Tibial artery (tissue), 4 donors: ENCODE data around the gene MYRFL.

Source experiments
- DNase-seq, 2 donors: peaks; one replicate each; pipeline ENCODE4 v3.0.0-alpha.2; 2019
- H3K27ac ChIP-seq, 2 donors: fragments of 200-600 bp; sonication (generic) in 1 of 2; 1 replicate in 1 of 2; 2 replicates in 1 of 2; pipeline ENCODE4 v1.5.1; 2018 to 2019; ENCODE audit warnings: mild to moderate bottlenecking in 1 of 2
- H3K27me3 ChIP-seq, 2 donors: fragments of 200-600 bp; sonication (generic) in 1 of 2; one replicate each; pipeline versions ENCODE4 v1.5.1 to v1.6.0; 2016 to 2019
- H3K36me3 ChIP-seq, 3 donors: fragments of 200-600 bp; sonication (generic) in 2 of 3; one replicate each; pipeline ENCODE4 v1.5.1; 2016 to 2019; ENCODE audit warnings: mild to moderate bottlenecking in 2 of 3
- H3K4me1 ChIP-seq, 4 donors: fragments of 200-600 bp; sonication (generic) in 2 of 4; 1 replicate in 3 of 4; 2 replicates in 1 of 4; pipeline ENCODE4 v1.5.1; 2016 to 2019
- H3K4me3 ChIP-seq, 2 donors: fragments of 200-600 bp; sonication (generic) in 1 of 2; 1 replicate in 1 of 2; 2 replicates in 1 of 2; pipeline ENCODE4 v1.5.1; 2018 to 2019; ENCODE audit warnings: mild to moderate bottlenecking in 2 of 2
- H3K9me3 ChIP-seq, 3 donors: fragments of 200-600 bp; sonication (generic) in 1 of 3; one replicate each; pipeline ENCODE4 v1.5.1; 2016 to 2019
- CTCF ChIP-seq, 2 experiments: fragments of 200-600 bp in 1 of 2; fragments of 450-650 bp in 1 of 2; IDR thresholded peaks; one replicate each; pipeline ENCODE4 v1.5.1; 2017 to 2019; ENCODE audit warnings: antibody characterized with exemption in 2 of 2, mild to moderate bottlenecking in 1 of 2, moderate library complexity in 1 of 2
- intact Hi-C: fragments of 100-400 bp; cut with DNase I; formaldehyde crosslinking; loops from one replicate; pipeline ENCODE4 v1.15.0; 2023; ENCODE audit warnings: low total_unique reads

MYRFL gene

DNA sequence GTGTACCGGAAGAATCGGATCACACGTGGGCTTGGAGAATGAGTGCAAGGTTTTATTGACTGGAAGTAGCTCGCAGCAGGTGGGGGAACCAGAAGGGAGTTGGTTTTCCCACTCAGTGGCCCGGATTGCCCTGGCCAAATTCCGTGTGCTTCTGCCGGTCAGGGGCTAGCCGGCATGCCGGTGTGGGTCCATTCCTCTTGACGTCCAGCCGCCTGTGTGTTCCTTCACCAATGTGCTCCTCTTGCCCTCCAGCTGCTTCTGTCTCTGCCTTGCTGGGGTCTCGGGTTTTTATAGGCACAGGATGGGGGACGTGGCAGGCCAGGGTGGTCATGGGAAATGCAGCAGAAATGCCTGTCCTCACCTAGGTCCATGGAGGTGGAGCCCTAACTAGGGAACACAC lies 11.0 kb downstream of the MYRFL start:
- no peaks in the 10 kb centered on the region for H3K36me3 ChIP-seq
- H3K9me3 ChIP-seq, result no peaks in the 10 kb centered on the region
- peaks cover 0 to 11% (median 0%) of the 10 kb centered on the region in 4 donors for H3K4me1 ChIP-seq
- intact Hi-C loops, result no loop called here
- H3K27ac ChIP-seq, result no peak overlapping the region
- H3K27me3 ChIP-seq, result no peaks in the 10 kb centered on the region
- TF ChIP-seq CTCF (IDR thresholded peaks at IDR 0.05), result no peak
- DNase-seq, result no peak
- no peak overlapping the region for H3K4me3 ChIP-seq

DNA sequence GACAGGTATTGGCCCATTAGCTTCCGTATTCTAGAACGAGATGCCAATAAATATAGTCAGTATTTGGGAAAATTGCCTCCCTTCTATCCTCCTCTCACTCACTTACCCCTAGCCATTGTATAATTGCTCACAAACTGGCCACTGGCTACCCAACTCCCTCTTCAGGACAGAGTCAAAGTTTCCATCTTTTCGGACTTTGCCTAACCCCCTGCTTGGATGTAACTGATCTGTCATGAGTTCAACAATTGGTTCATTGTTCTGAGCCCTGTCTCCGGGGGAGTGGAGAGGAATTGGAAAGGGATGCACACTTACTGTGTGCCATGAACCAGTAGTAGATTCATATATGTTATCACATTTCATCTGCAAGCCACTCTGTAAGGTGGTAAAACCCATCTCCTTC lies 12.2 kb downstream of the MYRFL start:
- Histone ChIP-seq H3K27ac (no peak overlapping the region), H3K4me3 (no peak overlapping the region), H3K9me3 (no peaks in the 10 kb centered on the region), H3K36me3 (no peaks in the 10 kb centered on the region), H3K4me1 (peaks cover 0 to 11% (median 0%) of the 10 kb centered on the region in 4 donors), H3K27me3 (no peaks in the 10 kb centered on the region)
- no peak for DNase-seq
- TF ChIP-seq CTCF (IDR thresholded peaks at IDR 0.05), result no peak
- intact Hi-C loops, result no loop called here

GRCh38 chr12:69837657-69838415 lies 12.8 kb downstream of the MYRFL start:
- DNase-seq, result no peak
- Histone ChIP-seq H3K9me3 (no peaks in the 10 kb centered on the region), H3K4me3 (no peak overlapping the region), H3K36me3 (no peaks in the 10 kb centered on the region), H3K4me1 (peaks cover 0 to 11% (median 0%) of the 10 kb centered on the region in 4 donors), H3K27ac (no peak overlapping the region), H3K27me3 (no peaks in the 10 kb centered on the region)
- intact Hi-C loops, result no loop called here
- TF ChIP-seq CTCF (IDR thresholded peaks at IDR 0.05), result no peak

DNA sequence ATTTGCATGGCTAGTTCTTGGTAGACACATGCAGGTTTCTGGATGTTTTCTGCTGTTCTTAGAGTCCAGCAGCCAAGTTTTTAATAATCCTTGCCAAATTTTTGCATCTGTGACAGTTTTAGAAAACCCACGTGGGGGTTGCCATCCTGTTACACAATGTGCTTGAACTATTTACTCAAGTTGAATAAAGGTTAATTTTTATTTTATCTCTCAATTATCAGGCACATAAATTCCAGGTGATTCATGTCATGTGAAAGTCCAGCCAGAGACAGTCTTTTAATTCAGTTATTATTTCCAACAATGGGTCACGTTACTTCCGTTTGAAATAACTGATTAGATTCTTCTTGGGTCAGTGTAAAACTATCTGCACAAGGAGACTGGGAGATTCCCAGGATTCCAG lies 15.7 kb downstream of the MYRFL start:
- no peak for DNase-seq
- no peak overlapping the region for H3K27ac ChIP-seq
- no peaks in the 10 kb centered on the region for H3K36me3 ChIP-seq
- no peaks in the 10 kb centered on the region for H3K4me1 ChIP-seq
- no peak overlapping the region for H3K4me3 ChIP-seq
- intact Hi-C loops, result no loop called here
- H3K9me3 ChIP-seq, result no peaks in the 10 kb centered on the region
- H3K27me3 ChIP-seq, result no peaks in the 10 kb centered on the region
- TF ChIP-seq CTCF (IDR thresholded peaks at IDR 0.05), result no peak

- no peak for DNase-seq
- no peak for TF ChIP-seq CTCF (IDR thresholded peaks at IDR 0.05)
- intact Hi-C loops, result no loop called here
Measured at GRCh38 chr12:69843608-69844007, 18.6 kb downstream of the MYRFL start.

More at GRCh38 chr12:69843608-69844007, 18.6 kb downstream of the MYRFL start:
- Histone ChIP-seq H3K27me3 (no peaks in the 10 kb centered on the region), H3K4me3 (no peak overlapping the region), H3K27ac (no peak overlapping the region), H3K9me3 (no peaks in the 10 kb centered on the region), H3K36me3 (no peaks in the 10 kb centered on the region), H3K4me1 (no peaks in the 10 kb centered on the region)
